DMS 273 treated with DMSO at 0.1 percent for 48 hours (cell line): ENCODE results near the gene NAT8L.

Experiments used
- DNase-seq: peaks from one replicate; lab custom pipeline; 2025; lab: John Stamatoyannopoulos, UW

Gene NAT8L

DNA sequence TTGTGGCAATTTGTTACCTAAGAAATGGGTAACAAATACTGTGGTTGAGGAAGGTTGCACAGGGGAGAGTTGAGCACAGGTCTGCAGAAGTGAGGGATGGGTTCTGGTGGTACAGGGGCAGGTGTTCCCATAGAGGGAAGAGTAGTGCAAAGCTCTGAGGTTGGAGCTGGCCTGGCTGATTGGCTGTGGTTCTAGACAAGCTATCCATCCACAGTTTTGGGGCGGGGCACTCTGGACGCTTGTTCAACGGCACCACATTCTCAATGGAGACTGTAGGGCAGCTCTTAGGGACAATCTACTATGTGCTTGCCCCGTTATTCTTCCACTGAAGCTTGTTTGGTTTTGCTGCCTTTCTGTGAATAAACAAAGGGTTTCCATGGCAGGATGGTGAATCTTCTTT is 35.4 kb downstream of the NAT8L start:
- no peak for DNase-seq

DNA sequence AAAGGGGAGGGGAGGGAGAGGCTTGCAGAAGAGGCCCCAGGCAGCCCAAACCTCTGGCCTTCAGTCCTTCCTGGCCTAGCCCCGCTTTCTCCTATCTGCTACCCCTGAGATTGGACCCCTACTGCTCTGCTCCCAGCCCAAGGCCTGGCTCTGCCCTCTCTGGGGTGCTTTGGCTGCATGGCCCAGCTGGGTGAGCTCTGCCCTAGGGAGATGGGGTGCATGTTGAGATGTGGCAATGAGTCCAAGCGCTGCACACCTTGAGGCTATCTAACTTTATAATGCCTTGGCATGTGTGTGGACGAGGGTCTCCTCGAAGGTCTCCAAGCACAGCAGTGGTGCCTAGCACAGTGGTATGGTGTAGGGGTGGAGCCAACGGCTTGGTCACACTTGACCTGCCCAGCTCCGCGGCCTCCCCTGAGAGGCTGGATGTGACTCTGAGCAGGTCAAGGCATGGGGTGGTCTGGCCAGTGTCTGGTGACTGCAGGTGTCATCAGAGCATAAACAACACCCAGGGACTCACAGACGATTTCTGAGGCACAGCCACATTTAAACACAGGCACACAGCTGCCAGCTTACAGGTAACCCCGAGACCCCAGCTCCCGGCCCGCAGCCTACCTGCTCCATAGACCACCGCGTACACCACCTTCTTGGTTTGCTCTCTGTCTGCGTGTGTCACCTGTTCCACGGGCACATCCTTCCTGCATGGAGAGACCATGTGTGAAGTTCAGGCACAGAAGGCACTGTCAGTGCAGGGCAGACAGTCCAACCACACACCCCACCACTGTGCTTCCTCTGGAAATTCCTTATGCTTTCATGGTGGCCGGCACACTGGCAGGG is 36.3 kb downstream of the NAT8L start:
- DNase-seq, result no peak

DNA sequence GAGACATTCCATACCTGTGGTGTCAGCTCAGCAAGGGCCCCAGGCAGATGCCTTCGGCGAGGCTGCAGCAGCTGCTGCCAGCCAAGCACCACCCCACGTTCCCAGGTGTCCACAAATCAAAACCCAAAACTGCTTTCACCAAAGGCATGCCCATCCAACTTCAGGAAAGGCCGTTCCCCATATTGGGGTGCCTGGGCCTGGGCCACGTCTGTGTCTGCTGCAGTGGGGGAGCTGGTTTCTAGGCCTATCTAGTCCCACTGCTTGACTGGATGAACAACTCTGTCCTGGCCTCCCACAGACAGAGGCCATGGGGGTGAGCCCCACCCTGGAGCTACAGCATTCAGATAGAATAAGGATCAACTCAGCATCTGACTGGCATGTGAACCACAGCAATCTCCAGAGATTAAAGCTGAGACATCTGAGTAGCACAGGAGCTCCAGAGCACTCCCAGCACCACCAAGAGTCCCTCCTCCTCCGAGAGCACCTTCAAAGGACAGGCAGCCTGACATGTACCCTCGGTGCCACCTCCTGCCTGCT is 37.0 kb downstream of the NAT8L start:
- no peak for DNase-seq

DNA sequence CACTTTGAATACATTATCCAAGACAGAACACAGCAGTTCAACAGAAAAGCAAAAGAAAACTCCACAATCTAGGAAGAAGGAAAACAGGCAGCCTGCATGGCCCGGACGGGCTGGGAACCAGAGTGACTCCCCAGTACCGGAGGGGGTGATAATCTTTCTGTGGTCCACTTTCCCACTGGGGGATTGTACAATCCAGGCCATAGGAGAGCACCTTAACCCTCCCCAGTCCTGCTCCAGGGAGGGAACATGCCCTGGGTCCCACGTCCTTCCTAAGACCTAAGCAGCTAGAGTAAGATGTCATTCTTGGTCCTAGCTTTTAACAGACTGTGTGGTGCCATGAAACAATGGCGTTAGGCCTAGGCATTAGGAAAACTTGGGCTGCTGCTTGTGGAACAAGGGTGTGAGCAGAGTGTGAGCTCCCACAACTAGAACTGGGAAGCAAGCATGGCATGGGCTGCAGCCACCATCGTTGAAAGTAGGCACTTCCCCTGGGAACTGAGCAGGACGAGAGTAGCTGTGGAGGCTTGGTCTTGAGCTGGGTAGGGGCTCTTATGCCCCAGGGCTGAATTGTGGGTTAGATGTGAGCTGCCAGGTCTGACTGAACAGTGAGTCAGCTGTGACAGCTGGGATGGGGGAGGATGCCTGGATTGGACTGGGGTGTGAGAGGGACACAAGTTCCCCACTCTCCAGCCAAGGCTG is 42.4 kb downstream of the NAT8L start:
- DNase-seq, result no peak

DNA sequence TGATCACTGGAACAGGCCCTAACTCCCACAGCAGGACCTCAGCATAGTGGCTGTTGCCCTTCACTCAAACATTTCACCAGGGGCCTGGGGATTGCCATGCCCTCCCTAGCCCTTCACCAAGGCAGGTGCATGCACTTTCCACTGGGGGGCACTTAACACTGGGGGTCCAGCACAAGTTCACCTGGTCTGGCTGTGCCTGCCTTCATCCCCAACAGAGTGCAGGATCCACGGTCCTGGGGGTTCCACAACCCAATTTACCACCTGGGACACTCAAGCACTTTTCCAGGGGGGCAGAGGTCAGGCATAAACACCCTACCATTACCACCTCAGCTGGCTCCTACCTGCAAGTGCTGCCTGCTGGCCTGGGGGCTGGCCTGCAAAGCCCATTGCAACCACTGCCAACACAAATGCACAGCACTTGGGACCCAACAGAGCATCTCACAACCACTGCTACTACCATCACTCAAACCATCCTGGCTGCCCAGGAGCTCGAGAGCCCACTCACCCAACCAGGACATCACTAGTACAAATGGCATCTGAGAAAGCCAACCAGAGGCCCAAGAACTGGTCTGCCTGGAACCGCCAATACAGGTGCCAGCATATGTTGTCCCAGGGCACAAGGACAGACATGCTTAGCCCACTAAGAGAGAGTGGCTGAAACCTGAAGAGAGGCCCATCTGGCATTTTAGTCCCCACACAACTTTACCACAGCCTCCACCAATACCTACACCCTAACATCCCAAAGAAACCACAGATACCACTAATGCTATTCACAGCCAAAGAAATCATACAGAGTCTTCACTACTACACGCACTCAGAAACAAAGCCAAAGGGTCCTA is 43.1 kb downstream of the NAT8L start:
- DNase-seq, result no peak

DNA sequence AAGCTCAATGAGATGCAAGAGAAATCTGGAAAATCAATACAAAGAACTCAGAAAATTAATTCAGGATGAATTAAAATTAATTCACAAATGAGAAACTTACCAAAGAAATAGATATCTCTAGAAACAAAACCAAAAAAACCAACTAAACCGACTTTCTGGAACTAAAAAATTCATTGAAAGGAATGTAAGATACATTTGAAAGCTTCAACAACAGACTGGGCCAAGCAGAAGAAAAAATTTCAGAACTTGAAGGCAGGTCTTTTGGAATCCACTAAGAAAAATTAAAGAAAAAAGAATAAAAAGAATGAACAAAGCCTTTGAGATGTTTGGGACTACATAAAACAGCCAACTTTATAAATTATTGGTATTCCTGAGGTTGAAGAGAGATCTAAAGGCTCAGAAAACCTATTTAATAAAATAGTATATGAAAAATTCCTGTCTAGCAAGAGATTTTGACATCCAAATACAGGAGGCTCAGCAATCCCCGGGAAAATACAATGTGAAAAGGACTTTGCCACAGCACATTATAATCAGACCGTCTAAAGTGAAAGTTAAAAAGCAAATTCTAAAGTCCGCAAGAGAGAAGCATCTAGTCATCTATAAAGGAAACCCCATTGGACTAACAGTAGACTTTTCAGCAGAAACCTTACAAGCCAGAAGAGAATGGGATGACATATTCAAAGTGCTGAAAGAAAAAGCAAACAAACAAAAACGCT is 44.2 kb downstream of the NAT8L start:
- no peak for DNase-seq

DNA sequence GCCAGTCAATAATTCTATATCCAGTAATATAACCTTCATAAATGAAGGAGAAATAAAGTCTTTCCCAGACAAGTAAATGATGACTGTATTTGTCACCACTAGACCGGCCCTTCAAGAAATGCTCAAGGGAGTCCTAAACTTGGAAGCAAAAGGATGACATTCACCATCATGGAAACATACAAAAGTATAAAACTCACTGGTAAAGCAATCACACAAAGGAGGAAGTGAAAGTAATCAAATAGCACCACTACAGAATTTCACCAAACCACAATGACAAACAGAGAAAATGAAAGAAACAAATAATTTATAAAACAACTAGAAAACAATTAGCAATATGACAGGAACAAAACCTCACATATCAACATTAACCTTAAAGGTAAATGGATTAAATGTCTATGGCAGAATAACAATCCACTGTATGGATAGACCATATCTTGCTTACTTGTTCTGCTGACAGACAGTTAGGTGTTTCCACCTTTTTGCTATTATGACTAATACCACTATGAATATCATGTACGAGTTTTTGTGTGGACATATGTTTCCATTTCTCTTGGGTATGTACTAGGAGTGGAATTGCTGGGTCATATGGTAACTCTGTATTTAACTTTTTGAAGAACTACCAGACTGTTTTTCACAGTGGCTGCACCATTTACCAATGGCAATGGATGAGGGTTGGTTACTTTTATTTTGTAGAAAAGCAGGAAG is 44.9 kb downstream of the NAT8L start:
- DNase-seq, result no peak

DNA sequence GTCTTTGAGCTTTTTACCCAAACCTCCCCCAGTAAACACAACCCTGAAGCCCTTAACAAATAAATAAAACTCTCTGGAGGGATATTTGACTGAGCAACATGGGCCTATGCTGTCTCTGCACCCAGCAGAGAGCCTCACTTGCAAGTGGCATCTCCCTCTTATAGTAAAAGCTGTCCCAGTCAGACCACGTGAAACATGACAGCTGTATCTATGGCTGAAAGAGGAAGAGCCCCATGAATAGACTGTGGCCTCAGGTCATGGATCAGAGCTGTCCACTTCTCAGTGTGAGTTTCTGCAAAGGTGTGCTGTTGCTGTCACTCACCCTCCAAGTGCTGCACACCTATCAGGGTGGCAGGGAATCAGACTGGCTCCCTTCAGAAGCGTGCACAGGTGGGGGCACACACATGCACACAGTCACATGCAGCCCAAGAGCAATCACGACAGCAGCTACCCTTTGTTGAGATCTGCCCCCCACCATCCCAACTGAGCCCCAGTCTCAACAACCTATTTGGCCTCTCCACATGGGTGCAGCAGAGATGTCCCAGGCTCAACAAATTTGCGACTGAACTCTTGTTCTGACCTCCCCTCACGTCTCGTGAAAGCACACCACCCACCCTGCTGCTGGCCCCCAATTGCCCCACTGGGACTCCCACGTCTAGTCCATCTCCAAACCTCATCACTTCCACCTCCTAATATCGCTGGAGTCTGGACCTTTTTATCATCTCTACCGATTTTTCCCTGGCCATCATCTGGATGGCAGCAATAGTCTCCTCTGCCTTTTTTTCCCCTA is 45.6 kb downstream of the NAT8L start:
- no peak for DNase-seq

DNA sequence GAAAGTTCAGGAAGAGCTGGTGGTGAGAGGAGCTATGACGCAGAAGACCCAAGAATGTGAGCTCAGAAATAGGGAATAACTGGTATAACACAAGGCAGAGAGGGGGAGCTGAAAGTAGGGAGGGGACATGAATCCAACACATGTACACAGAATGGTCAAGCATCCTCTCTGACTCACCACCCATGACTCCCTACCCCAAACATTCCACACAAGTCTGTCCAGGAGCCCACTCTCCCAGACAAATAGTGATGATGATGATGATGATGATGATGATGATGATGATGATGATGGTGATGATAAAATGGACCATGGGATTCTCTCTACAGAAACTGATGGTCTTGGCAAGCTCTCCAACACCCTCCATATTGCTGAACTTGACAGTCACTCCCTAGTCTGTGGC is 46.4 kb downstream of the NAT8L start:
- no peak for DNase-seq

DNA sequence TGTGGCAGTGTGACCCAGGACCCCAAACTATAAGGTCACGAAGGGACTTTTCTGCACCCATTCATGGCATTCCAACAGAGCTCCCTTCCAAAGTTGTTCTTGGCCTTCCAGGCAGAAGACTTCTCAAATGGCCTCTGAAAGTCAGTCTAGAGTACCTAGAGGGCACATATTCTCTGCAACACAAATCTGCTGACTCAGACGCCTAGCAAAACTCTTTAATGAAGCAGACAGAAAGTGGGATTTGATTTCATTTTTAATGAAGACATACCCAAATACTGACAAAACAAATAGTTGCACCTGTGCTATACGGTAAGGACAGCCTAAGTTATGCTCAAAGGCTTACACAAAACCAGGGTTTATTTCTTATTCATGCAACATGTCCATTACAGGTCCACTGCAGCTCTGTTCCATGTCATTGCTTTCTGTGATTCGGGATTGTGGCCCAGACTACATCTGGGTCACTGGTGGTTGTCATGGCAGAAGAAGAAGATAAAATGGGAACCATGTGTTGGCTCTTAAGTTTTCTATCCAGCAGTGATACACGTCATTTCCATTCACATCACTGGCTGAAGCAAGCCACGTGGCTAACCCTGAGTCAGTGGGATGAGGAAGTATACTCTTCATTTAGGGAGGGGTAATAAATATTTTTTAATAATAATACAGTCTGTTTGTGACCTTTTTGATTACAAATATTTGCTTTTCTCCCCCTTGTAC is 57.7 kb downstream of the NAT8L start:
- no peak for DNase-seq
